Activated CD8-positive, alpha-beta memory T cell treated with anti-CD3 and anti-CD28 coated beads, Interleukin-2, amount 50 U/mL, for 24 hours (primary cell): ENCODE data around the gene SNX24.

ENCODE experiments used
- DNase-seq: peaks from one replicate; pipeline ENCODE4 v3.0.0-alpha.2; 2020; ENCODE audit errors: extremely low read depth

Gene SNX24

GRCh38 chr5:123014689-123015088, 169.3 kb downstream of the SNX24 start:
- no peak for DNase-seq

GRCh38 chr5:123028222-123028621, 182.8 kb downstream of the SNX24 start:
- DNase-seq: no peak

- no peak for DNase-seq
Measured at GRCh38 chr5:123033157-123033671, 187.8 kb downstream of the SNX24 start.

GRCh38 chr5:123035360-123035917, 190.0 kb downstream of the SNX24 start:
- DNase-seq: no peak

GRCh38 chr5:123035918-123036390, 190.5 kb downstream of the SNX24 start:
- DNase-seq: no peak

- no peak for DNase-seq
Measured at GRCh38 chr5:123036391-123037103, 191.1 kb downstream of the SNX24 start, which contains the start of gene PPIC. Gene PPIC (minus strand): TSS chr5:123036725. CDS start chr5:123036625, 100 bp downstream.

GRCh38 chr5:123037104-123037418, 191.6 kb downstream of the SNX24 start:
- no peak for DNase-seq

- no peak for DNase-seq
Measured at GRCh38 chr5:123039673-123040072, 194.3 kb downstream of the SNX24 start.

GRCh38 chr5:123044926-123045617, 199.7 kb downstream of the SNX24 start:
- DNase-seq: no peak

GRCh38 chr5:123046222-123046621, 200.8 kb downstream of the SNX24 start:
- DNase-seq: no peak

- DNase-seq: no peak
Measured at GRCh38 chr5:123047706-123048105, 202.3 kb downstream of the SNX24 start.

GRCh38 chr5:123051206-123051605, 205.8 kb downstream of the SNX24 start:
- no peak for DNase-seq
